SHP77 treated with DMSO at 0.1 percent for 48 hours (cell line): ENCODE measurements around the gene COL7A1.

Source experiments
- DNase-seq: peaks from one replicate; lab custom pipeline; 2025; lab: John Stamatoyannopoulos, UW

COL7A1 gene

DNA sequence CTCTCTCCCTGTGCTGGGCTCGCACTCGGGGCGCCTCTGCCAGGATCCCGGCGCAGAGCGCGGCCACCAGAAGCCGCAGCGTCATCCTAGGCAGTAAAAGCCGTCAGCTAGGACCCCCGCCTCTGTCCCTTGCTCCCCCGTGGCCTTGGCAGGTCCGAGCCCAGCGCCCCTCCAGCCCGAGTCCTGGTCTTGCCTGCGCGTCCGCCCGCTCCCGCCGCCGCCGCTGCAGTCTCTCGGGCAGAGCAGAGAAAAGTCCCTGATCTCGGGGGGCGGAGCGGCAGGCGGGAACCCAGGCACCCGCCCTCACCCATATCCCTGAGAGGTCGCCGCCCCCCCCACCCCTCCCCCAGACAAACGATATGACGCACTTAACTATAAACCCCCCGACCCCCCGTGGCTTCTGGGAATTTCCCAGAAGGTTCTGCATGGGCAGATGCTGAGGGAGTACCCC lies at the start of gene COL7A1:
Gene COL7A1, minus strand, starts transcription at position 255 of the 451 bp plus-strand sequence. Its CDS starts 170 bp downstream, at position 85.
- DNase-seq: no peak

DNA sequence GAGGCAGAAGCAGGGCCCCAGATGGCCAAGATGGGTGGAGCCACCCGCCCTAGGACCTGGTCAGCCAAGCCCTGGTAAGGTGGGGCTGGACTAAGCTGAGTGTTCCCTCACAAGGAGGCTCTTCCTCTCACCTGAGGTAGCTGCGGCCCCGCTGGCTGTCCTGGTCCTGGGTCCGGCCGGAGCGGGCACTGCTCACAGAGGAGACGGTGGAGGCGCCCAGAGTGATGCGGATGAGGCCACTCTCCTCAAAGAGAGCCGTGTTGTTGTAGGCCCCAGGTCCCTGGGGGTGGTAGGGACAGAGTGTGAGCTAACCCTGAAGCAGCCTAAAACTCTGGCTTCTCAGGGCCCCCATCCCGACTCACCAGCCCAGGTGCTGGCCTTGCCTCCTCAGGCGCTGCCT lies 47.5 kb upstream of the COL7A1 start:
- DNase-seq: no peak

- no peak for DNase-seq
These were observed 46.3 kb upstream of the COL7A1 start for GRCh38 chr3:48641396-48641795.

DNA sequence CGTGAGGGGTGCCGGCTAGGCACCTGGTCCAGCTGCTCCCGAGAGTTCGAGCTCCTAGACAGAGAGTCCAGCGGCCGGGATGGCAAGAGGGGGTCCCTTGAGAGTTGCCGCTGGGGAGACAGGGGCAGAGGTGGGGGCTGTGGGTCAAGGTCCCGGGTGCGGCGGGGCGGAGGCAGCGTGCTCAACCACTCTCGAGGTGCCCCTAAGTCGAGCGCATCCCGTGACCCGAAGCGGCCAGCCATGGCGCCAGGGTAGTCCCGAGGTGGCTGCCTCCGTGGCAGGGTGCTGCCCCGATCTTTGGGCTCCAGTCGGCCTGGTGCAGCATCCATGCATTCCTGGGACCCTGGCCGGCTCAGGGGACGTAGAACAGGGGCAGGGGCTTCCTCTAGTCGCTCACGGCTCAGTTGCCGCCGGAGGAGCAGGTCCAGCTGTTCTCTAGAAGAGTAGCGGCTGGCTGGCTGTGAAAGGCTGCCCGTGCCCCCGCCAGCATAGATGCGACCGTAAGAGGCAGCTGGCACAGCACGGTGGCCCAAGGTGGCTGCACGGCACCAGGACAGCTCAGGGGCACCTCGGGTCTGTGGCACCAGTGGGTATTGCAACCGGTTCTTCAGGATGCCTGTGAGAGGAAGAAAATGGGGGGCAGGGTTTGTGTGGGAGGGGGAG lies 44.9 kb upstream of the COL7A1 start:
- DNase-seq: no peak

DNA sequence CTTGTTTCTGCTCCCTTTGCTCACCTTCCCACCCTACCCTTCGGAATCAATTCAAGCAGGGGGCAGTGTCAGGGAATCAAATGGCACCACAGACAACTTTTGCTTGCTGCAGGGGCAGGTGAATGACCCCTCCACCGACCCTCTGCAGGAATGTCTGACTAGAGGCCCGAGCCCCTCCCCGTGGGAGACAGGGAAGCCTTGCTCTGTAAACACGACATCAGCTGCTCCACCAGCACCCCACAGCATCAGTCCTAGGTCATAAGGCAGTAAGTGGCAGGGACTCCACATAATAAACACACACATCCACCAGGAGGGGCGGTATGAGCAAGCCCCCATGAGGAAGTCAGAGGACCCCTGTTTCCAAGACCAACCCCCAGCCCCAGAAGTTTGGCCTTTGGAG lies 42.2 kb upstream of the COL7A1 start:
- no peak for DNase-seq

DNA sequence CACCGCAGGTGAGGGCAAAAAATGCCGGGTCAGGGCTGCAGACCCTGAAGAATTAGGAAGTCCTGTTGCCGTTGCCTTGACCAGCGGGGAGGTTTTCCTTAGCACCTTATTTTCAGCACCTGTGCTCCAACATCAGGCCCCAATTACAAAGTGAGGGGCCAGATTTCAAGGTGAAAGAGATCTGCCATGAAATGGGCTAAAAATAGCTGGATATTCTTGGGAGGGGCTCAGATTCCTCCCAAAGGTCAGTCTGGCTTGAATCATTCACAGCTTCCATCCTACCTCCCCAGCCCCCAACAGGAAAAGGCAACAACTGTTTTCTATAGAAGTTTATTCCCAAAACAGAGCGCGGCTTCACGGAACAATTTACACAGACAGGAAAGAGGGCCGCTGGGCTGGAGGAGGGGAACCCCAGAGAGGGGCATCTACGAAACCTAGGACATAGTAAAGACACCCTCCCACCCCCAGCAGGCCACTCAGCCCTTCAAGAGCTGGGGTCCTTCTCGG lies 41.1 kb upstream of the COL7A1 start:
- DNase-seq: no peak

DNA sequence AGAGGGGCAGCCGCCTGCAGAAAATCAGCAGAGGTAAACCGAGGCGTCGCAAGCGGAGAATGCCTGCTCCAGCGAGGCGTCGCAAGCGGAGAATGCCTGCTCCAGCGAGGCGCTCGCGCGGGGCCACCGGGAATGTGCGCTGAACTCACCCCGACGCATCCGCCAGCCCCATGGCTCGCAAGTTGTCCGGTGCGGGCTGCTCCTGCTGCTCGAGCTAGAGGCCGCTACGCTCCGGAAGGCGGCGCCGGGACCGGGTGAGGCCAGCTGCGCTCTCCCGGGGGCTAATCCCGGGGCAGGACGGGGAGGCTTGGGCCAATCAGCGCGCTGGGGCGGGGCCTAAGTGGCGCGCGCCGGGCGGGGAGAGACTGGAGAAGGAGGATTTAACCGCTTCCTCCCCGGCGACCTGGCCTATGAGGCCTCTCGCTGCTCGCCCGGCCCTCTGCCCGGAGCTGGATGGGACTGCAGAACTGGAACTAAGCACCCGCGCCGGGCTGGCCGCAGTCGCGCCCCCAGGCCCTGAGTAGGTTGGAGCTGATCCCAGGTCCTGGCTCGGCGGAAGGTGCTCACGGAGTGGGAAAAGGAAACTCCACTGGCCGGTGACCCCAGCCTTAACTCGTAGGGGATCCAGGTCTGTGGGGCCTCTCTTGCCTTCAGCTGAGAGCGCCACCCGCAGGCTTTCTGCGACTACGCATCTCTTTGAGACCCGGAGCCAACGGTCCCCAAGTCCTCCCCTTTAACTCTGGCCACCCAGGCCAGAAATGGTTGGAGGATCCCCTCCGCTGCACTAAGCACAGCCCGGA lies 40.3 kb upstream of the COL7A1 start, which contains the start of gene SLC26A6:
Gene SLC26A6, minus strand, starts transcription at position 240 of the 800 bp plus-strand sequence. Its CDS starts 68 bp downstream, at position 172.
- peak; percentile 80 for DNase-seq

DNA sequence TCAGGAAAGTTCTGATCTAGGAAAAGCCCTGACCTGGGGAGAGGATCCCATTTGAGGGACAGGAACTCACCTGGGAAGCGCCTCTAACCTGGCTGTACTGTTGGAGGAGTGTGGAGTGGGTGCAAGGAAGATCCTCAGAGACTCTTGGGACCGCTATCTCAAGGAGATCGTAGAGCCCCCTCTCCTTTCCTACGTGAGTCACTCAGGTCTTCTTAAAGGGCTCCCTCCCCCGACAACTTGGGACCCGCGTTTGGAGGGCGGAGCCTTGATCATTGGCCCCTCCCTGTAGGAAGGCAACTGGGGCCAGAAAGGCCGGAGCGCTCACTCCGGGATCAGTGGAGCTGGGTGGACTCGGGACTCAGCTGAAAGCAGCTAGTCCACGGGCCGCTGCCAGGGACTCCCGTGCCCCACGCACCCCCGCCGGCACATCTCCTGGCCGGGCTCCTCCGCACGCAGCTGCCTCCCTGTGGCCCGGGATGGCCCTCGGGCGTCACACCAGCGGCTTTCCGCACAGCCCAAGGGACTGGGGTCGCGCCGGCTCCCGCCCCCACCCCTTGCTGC lies 39.6 kb upstream of the COL7A1 start:
- DNase-seq: no peak

DNA sequence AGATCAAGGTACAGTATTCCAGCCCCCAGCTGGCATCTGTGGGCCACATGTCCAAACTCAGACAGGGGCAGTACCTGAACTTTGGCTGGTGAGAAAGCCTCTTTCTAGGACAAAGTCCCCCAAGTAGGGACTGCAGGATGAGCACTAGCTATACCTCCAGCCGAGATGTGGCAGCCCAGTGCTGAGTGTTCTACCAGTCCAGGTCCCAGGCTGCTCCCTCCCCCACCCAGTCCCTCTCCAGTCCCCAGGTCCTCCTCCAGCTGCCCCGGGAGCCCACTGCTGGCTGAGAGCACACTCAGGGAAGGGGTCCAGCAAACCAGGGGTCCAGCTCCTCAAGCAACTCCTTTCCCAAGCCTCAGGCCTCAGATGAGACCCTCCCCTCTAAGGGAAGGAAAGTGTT lies 38.6 kb upstream of the COL7A1 start:
- no peak for DNase-seq

GRCh38 chr3:48633256-48633655 lies 38.1 kb upstream of the COL7A1 start:
- DNase-seq: no peak

- no peak for DNase-seq
These were observed 36.7 kb upstream of the COL7A1 start for GRCh38 chr3:48631516-48632448.

GRCh38 chr3:48630833-48631232 lies 35.7 kb upstream of the COL7A1 start:
- no peak for DNase-seq

DNA sequence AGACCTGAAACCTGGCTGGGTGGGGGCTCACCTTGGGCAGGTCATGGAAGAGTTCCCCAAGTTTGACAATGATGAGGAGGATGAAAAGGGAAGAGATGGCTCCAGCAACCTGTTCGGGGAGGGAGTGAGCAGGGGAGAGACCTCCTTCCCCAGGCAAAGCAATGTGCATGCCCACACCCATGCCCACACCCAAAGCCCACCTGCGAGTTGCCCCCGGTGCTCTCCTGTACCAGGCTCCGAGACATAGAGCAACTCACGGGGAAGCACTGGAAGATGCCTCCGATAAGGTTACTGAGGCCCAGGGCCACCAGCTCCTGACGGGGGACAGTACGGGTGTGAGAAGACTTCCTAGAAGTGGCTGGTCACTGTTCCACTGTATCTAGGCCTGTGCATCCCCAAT lies 35.3 kb upstream of the COL7A1 start:
- DNase-seq: no peak

GRCh38 chr3:48629894-48630293 lies 34.8 kb upstream of the COL7A1 start:
- no peak for DNase-seq

GRCh38 chr3:48628277-48629017 lies 33.3 kb upstream of the COL7A1 start:
- no peak for DNase-seq

GRCh38 chr3:48625600-48625999 lies 30.5 kb upstream of the COL7A1 start:
- DNase-seq: no peak

GRCh38 chr3:48624767-48625166 lies 29.6 kb upstream of the COL7A1 start:
- no peak for DNase-seq

- DNase-seq: peak; percentile 16
These were observed 28.9 kb upstream of the COL7A1 start for GRCh38 chr3:48623851-48624547.

DNA sequence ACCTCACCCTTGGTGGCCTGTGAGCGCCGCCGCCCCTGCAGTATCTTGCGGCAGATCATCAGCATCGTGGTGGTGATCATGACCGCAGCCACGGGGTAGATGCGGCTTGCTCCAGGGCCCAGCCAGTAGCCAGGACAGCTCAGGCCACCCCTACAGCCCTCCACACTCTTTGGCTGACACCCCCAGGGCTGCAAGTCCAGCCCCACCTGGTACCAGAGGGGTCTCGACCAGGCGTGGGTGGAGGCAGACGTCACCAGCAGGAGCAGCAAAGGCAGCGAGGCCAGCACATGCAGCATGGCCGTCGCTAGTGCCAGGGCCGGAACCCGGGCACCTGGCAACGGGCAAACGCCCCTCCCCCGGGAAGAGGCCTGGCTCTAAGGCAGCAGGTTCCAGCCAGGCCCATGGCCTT lies 26.3 kb upstream of the COL7A1 start, which contains the start of gene TMEM89:
Gene TMEM89, minus strand, starts transcription at position 309 of the 409 bp plus-strand sequence. Its CDS starts 13 bp downstream, at position 296.
- DNase-seq: no peak
